ENCODE measurements around the gene MAML1. TPM values are rescaled to one million over a fixed set of nuclear protein-coding genes. Genes with fewer than 3 reads are reported as not detected.

Gene MAML1
- total and polyA plus RNA-seq, 7 donors = 4.6 to 16.0 (median 11.8) TPM

GRCh38 chr5:179817470-179817840 is 84.8 kb downstream of the MAML1 start:
- Histone ChIP-seq H3K9me3 (no peaks in the 10 kb centered on the region), H3K27ac (peak overlapping the region; percentile 100), H3K4me1 (peaks cover 29% of the 10 kb centered on the region), H3K27me3 (ENCODE audit: insufficient read depth in 3 of 3, low read length in 2 of 3) (no peaks in the 10 kb centered on the region), H3K4me3 (peak overlapping the region; percentile 99), H3K36me3 (ENCODE audit: insufficient read depth in 1 of 2, low read depth in 1 of 2) (peaks cover 0 to 12% of the 10 kb centered on the region in 2 donors)
- no peak for ATAC-seq
- intact Hi-C loops (cut with DNase I) = no loop called here
- WGBS, 3 donors = 88 to 91% (median 88%) methylated on average over 8 of the region's 8 CpGs
- TF ChIP-seq, protein P1, sequence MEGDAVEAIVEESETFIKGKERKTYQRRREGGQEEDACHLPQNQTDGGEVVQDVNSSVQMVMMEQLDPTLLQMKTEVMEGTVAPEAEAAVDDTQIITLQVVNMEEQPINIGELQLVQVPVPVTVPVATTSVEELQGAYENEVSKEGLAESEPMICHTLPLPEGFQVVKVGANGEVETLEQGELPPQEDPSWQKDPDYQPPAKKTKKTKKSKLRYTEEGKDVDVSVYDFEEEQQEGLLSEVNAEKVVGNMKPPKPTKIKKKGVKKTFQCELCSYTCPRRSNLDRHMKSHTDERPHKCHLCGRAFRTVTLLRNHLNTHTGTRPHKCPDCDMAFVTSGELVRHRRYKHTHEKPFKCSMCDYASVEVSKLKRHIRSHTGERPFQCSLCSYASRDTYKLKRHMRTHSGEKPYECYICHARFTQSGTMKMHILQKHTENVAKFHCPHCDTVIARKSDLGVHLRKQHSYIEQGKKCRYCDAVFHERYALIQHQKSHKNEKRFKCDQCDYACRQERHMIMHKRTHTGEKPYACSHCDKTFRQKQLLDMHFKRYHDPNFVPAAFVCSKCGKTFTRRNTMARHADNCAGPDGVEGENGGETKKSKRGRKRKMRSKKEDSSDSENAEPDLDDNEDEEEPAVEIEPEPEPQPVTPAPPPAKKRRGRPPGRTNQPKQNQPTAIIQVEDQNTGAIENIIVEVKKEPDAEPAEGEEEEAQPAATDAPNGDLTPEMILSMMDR (IDR thresholded peaks at IDR 0.05) = no peak
- DNase-seq = peak in 1 of 2 donors; percentile 50

GRCh38 chr5:179817890-179818745 is 85.5 kb downstream of the MAML1 start:
- Histone ChIP-seq H3K36me3 (ENCODE audit: insufficient read depth in 1 of 2, low read depth in 1 of 2) (peaks cover 0 to 19% of the 10 kb centered on the region in 2 donors), H3K9me3 (no peaks in the 10 kb centered on the region), H3K4me3 (peak overlapping the region; percentile 99), H3K27me3 (ENCODE audit: insufficient read depth in 3 of 3, low read length in 2 of 3) (no peaks in the 10 kb centered on the region), H3K4me1 (peaks cover 36% of the 10 kb centered on the region), H3K27ac (peak overlapping the region; percentile 100)
- WGBS, 3 donors = 36 to 61% (median 38%) methylated on average over 14 of the region's 14 CpGs
- ATAC-seq (no peak), DNase-seq (peak in 1 of 2 donors; percentile 71)
- TF ChIP-seq, protein P1 (IDR thresholded peaks at IDR 0.05) = no peak
- intact Hi-C loops (cut with DNase I) = no loop called here

- peak overlapping the region; percentile 100 for H3K27ac ChIP-seq
- no peaks in the 10 kb centered on the region for H3K9me3 ChIP-seq
- peak overlapping the region; percentile 99 for H3K4me3 ChIP-seq
- WGBS, 3 donors = 0 to 1% (median 1%) methylated on average over 17 to 35 of the region's 35 CpGs
- TF ChIP-seq, protein P1 (IDR thresholded peaks at IDR 0.05) = no peak
- H3K36me3 ChIP-seq (ENCODE audit: insufficient read depth in 1 of 2, low read depth in 1 of 2) = peaks cover 2 to 26% of the 10 kb centered on the region in 2 donors
- intact Hi-C loops (cut with DNase I) = loop anchor here in 1 of 2 donors (1.0 kb wide), 1 partner anchor 87 kb away; the partner anchor contains the start of gene MAML1
- no peaks in the 10 kb centered on the region for H3K27me3 ChIP-seq (ENCODE audit: insufficient read depth in 3 of 3, low read length in 2 of 3)
- peak; percentile 95 to 98 for DNase-seq
- H3K4me1 ChIP-seq = peaks cover 43% of the 10 kb centered on the region
- ATAC-seq = peak; percentile 71 to 79 (median 77)
Measured at GRCh38 chr5:179818746-179819295, 86.2 kb downstream of the MAML1 start.

DNA sequence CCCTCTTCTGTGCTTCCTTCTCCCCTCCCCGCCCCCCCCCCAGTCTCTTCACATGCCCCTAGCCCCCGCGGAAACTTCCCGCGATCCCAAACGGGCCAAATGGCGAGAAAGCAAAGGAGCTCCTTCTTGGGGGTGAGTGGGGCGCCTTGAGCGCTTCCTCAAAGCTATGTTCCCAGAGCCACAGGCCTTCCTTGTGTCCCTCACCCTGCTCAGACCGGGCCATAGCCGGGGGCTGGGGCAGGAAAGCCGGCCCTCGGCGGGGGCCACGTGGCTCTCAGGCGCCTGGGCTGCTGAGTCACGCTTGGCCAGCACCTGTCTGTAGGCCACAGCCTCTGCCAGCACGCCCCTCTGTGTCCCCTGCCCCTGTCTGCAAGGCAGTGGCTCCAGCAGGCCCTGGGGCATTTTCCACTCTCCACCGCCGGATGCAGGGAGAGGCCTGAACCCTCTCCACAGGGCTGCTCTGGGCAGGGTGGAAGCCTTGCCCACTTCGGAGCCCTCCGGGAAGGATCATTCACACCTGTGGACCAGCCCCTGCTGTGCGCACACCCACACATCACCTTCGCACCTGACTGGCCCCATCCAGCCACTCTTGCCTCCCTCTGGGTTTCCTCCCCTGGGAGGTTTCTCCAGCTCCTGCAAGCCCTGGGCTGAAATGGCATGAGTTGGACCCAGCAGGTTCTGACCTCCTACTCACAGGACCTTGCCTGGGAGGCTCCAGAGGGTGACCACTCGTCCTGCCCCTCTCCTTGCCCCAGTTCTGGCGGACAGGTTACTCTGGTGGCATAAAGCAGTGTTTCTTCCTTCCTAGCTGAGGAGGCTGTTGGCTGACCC is 86.9 kb downstream of the MAML1 start:
- peak; percentile 57 to 67 (median 60) for ATAC-seq
- Histone ChIP-seq H3K27me3 (ENCODE audit: insufficient read depth in 3 of 3, low read length in 2 of 3) (no peaks in the 10 kb centered on the region), H3K27ac (peak overlapping the region; percentile 100), H3K9me3 (no peaks in the 10 kb centered on the region), H3K4me3 (peak overlapping the region; percentile 99), H3K4me1 (peaks cover 50% of the 10 kb centered on the region), H3K36me3 (ENCODE audit: insufficient read depth in 1 of 2, low read depth in 1 of 2) (peaks cover 2 to 29% of the 10 kb centered on the region in 2 donors)
- TF ChIP-seq, protein P1 (IDR thresholded peaks at IDR 0.05) = no peak
- DNase-seq = peak; percentile 81 to 91
- WGBS, 3 donors = 12 to 21% (median 14%) methylated on average over 23 to 26 of the region's 26 CpGs
- intact Hi-C loops (cut with DNase I) = loop anchor here in 1 of 2 donors (1.0 kb wide), 1 partner anchor 87 kb away; the partner anchor contains the start of gene MAML1
